GM12864 (cell line): ENCODE results near the gene SIN3B.

Source experiments
- DNase-seq: peaks from one replicate; pipeline ENCODE4 v3.0.0-alpha.2; 2011; ENCODE audit warnings: low read depth
- H3K4me3 ChIP-seq: 2 replicates; pipeline ENCODE4 v1.5.1; 2011; ENCODE audit warnings: mild to moderate bottlenecking, low read depth, low read length, control low read depth
- TF ChIP-seq, protein P1 (sequence below): IDR thresholded peaks from 2 replicates; pipeline ENCODE4 v1.5.1; 2011; ENCODE audit warnings: low read depth, mild to moderate bottlenecking, moderate library complexity, low read length, control low read depth, inconsistent platforms; ENCODE audit errors: missing control alignments

Gene SIN3B

DNA sequence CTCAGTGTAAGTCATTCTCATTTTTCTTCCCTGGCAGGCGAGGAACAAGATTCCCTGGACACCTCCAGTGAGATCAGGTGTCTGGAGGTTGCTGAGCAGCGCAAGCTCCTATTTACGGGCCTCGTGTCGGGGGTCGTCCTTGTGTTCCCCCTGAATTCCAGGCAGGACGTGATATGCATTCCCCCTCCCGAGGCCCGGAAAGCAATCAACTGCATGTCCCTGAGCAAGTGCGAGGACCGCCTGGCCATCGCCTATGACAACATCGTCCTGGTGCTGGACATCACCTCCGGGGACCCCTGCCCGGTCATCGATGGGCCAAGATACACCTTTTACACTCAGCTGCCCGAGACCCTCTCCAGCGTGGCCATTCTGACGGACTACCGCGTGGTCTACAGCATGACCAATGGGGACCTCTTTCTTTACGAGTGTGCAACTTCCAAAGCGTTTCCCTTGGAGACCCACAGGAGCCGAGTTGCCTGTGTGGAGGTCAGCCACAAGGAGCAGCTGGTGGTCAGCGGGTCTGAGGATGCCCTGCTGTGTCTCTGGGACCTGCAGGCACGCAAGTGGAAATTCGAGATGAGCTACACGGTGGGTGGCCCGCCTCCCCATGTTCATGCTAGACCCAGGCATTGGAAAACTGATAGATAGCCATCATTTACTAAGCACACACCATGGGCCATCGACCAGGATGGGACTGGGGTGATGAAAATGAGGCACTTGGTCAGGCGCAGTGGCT is 21.5 kb upstream of the SIN3B start:
- no peak overlapping the region for H3K4me3 ChIP-seq
- no peak for DNase-seq
- TF ChIP-seq, protein P1, sequence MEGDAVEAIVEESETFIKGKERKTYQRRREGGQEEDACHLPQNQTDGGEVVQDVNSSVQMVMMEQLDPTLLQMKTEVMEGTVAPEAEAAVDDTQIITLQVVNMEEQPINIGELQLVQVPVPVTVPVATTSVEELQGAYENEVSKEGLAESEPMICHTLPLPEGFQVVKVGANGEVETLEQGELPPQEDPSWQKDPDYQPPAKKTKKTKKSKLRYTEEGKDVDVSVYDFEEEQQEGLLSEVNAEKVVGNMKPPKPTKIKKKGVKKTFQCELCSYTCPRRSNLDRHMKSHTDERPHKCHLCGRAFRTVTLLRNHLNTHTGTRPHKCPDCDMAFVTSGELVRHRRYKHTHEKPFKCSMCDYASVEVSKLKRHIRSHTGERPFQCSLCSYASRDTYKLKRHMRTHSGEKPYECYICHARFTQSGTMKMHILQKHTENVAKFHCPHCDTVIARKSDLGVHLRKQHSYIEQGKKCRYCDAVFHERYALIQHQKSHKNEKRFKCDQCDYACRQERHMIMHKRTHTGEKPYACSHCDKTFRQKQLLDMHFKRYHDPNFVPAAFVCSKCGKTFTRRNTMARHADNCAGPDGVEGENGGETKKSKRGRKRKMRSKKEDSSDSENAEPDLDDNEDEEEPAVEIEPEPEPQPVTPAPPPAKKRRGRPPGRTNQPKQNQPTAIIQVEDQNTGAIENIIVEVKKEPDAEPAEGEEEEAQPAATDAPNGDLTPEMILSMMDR = no peak

GRCh38 chr19:16814526-16815100 is 14.6 kb upstream of the SIN3B start:
- no peak overlapping the region for H3K4me3 ChIP-seq
- TF ChIP-seq, protein P1 = no peak
- DNase-seq = no peak

GRCh38 chr19:16820056-16820455 is 9.1 kb upstream of the SIN3B start:
- TF ChIP-seq, protein P1 = no peak
- no peak for DNase-seq
- H3K4me3 ChIP-seq = no peak overlapping the region

- TF ChIP-seq, protein P1 = no peak
- H3K4me3 ChIP-seq = no peak overlapping the region
These were observed 8.1 kb upstream of the SIN3B start for GRCh38 chr19:16821081-16821480.

DNA sequence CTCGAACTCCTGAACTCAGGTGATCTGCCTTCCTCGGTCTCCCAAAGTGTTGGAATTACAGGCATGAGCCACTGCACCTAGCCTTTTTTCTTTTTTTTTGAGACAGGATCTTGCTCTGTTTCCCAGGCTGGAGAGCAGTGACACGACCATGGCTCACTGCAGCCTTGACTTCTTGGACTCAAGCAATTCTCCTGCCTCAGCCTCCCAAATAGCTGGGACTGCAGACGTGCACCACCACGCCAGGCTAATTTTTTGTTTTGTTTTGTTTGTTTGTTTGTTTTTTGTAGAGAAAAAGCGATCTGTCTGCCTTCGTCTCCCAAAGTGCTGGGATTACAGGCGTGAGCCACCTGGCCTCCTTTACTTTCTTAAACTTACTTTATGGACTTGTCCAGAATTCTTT is 6.5 kb upstream of the SIN3B start:
- TF ChIP-seq, protein P1 = no peak
- DNase-seq = no peak
- H3K4me3 ChIP-seq = no peak overlapping the region

More at GRCh38 chr19:16821081-16821480, 8.1 kb upstream of the SIN3B start:
- DNase-seq = no peak

DNA sequence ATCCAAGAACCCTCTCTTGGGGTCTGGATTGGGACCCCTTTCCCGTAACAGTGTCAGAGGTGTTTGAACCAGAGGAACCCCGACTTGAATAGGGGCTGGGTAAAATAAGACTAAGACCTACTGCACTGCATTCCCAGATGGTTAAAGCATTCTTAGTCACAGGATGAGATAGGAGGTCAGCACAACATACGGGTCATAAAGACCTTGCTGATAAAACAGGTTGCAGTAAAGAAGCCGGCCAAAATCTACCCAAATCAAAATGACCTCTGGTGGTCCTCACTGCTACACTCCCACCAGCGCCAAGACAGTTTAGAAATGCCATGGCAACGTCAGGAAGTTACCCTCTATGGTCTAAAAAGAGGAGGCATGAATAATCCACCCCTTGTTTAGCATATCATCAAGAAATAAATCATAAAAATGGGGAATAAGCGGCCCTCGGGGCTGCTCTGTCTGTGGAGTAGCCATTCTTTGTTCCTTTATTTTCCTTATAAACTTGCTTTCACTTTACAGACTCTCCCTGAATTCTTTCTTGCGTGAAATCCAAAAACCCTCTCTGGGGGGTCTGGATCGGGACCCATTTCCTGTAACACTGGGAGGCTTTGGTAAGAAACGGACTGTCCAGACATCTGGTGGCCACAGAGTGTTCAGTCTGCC is 4.4 kb upstream of the SIN3B start:
- no peak overlapping the region for H3K4me3 ChIP-seq
- TF ChIP-seq, protein P1 = no peak
- no peak for DNase-seq
